ENCODE measurements around the gene TOMM34. TPM values are rescaled to one million over a fixed set of nuclear protein-coding genes. Genes with fewer than 3 reads are reported as not detected.

The TOMM34 gene
- total RNA-seq, 1 experiment from 2014 or later: 37.5 TPM

GRCh38 chr20:44909872-44910689 is 50.1 kb downstream of the TOMM34 start, which contains the start of gene PABPC1L:
Gene PABPC1L (plus strand): TSS chr20:44910060. CDS start chr20:44910144, 84 bp downstream.
- Mint-ChIP-seq H3K4me1 (peaks cover 27% of the 10 kb centered on the region in 2 experiments), H3K36me3 (ENCODE audit: insufficient read depth in 1 of 3, low read depth in 3 of 3) (peaks cover 28 to 67% (median 57%) of the 10 kb centered on the region in 3 experiments; a peak in 6 of 7 replicates), H3K27me3 (ENCODE audit: low read depth) (no peaks in the 10 kb centered on the region), H3K27ac (peak within 1 kb of the TSS; percentile 68 to 94 (median 81); a peak in 5 of 7 replicates), H3K4me3 (peak within 1 kb of the TSS; percentile 86 to 89), H3K9me3 (no peaks in the 10 kb centered on the region)
- H3T11ph ChIP-seq (ENCODE audit: low read length): no peak within 1 kb of the TSS
- no peak within 1 kb of the TSS for H2AK5ac ChIP-seq (ENCODE audit: insufficient read length, low read length)
- H3K18ac ChIP-seq (ENCODE audit: insufficient read length, low read depth, low read length): peak within 1 kb of the TSS; percentile 80
- no peak within 1 kb of the TSS for H3K4ac ChIP-seq (ENCODE audit: low read depth, low read length)
- peaks cover 8% of the 10 kb centered on the region; the same call in 1 of the 2 replicates for H3K4me1 ChIP-seq (ENCODE audit: insufficient read depth, low read length)
- no peaks in the 10 kb centered on the region for H3K9me3 ChIP-seq (ENCODE audit: control insufficient read depth, low read depth, low read length)
- H3K79me2 ChIP-seq (ENCODE audit: insufficient read depth, low read length): no peaks in the 10 kb centered on the region
- WGBS (ENCODE audit: extremely low coverage, insufficient read length, low lambda C conversion rate): no CpG with 5 or more reads among the region's 61 CpGs
- no peak within 1 kb of the TSS for H2BK12ac ChIP-seq (ENCODE audit: insufficient read length, low read depth, low read length)
- no peak within 1 kb of the TSS for H3K56ac ChIP-seq (ENCODE audit: insufficient read length, low read depth, low read length)
- peak within 1 kb of the TSS; percentile 73 for H4K5ac ChIP-seq (ENCODE audit: insufficient read length, low read depth, low read length)
- H3K79me1 ChIP-seq (ENCODE audit: insufficient read depth, low read depth, low read length, poor library complexity, severe bottlenecking): no peaks in the 10 kb centered on the region
- H2BK20ac ChIP-seq (ENCODE audit: low read depth, low read length, poor library complexity, severe bottlenecking): no peak within 1 kb of the TSS
- H3K4me2 ChIP-seq (ENCODE audit: insufficient read depth, insufficient read length, low read length): peak within 1 kb of the TSS; percentile 95
- TF ChIP-seq CTCF (conservative IDR thresholded peaks at IDR 0.05): no peak
- no peak within 1 kb of the TSS for H4K8ac ChIP-seq (replicated peaks; ENCODE audit: insufficient read length, low read depth, low read length)
- H3K23me2 ChIP-seq (ENCODE audit: insufficient read length, low read depth, low read length, poor library complexity, severe bottlenecking): peaks cover 12% of the 10 kb centered on the region
- peak within 1 kb of the TSS; percentile 71 for H3K9ac ChIP-seq (ENCODE audit: extremely low read depth, insufficient read length, low read length)
- H3K27me3 ChIP-seq (ENCODE audit: insufficient read depth, low read length): no peaks in the 10 kb centered on the region
- no peak within 1 kb of the TSS for H3K23ac ChIP-seq (ENCODE audit: insufficient read length, low read depth, low read length)
- H3K27ac ChIP-seq (ENCODE audit: insufficient read length, low read depth, low read length): peak within 1 kb of the TSS; percentile 51
- 0 out of 2 replicates have a peak within 1 kb of the TSS, but pooled peaks have one; percentile 70 for H2BK15ac ChIP-seq (ENCODE audit: low read depth, low read length)
- H2AFZ ChIP-seq (ENCODE audit: low read length): no peak within 1 kb of the TSS
- no peak within 1 kb of the TSS for H2BK120ac ChIP-seq (ENCODE audit: low read depth, low read length, poor library complexity, severe bottlenecking)
- H2BK5ac ChIP-seq (ENCODE audit: insufficient read length, low read length): no peak within 1 kb of the TSS
- H3K14ac ChIP-seq (ENCODE audit: insufficient read depth, low read length): peak within 1 kb of the TSS; percentile 78
- H4K91ac ChIP-seq (ENCODE audit: insufficient read length, low read depth, low read length): no peak within 1 kb of the TSS
- no peaks in the 10 kb centered on the region for H4K20me1 ChIP-seq (ENCODE audit: control insufficient read depth, insufficient read depth, insufficient read length)
- peak; percentile 96 for DNase-seq
